ENCODE results near the gene CNR1.

CNR1 gene

GRCh38 chr6:88143421-88144157, 22.6 kb downstream of the CNR1 start:
- DNase-seq = no peak

GRCh38 chr6:88142297-88142668, 23.9 kb downstream of the CNR1 start:
- no peak for DNase-seq

- no peak for DNase-seq
These were observed 24.4 kb downstream of the CNR1 start for GRCh38 chr6:88141561-88142296.

- no peak for DNase-seq
These were observed 28.2 kb downstream of the CNR1 start for GRCh38 chr6:88137915-88138314.

GRCh38 chr6:88135578-88136114, 30.5 kb downstream of the CNR1 start:
- DNase-seq = no peak

GRCh38 chr6:88134575-88134974, 31.6 kb downstream of the CNR1 start:
- no peak for DNase-seq

- no peak for DNase-seq
These were observed 32.4 kb downstream of the CNR1 start for GRCh38 chr6:88133718-88134117.

- DNase-seq = no peak
These were observed 41.1 kb downstream of the CNR1 start for GRCh38 chr6:88124925-88125557.

GRCh38 chr6:88120635-88121034, 45.5 kb downstream of the CNR1 start:
- no peak for DNase-seq

GRCh38 chr6:88119769-88120168, 46.4 kb downstream of the CNR1 start:
- no peak for DNase-seq

- no peak for DNase-seq
These were observed 49.9 kb downstream of the CNR1 start for GRCh38 chr6:88116276-88116675.

GRCh38 chr6:88115307-88115706, 50.8 kb downstream of the CNR1 start:
- DNase-seq = no peak

GRCh38 chr6:88114838-88115237, 51.3 kb downstream of the CNR1 start:
- no peak for DNase-seq

GRCh38 chr6:88111991-88112390, 54.2 kb downstream of the CNR1 start:
- no peak for DNase-seq

- DNase-seq = no peak
These were observed 58.9 kb downstream of the CNR1 start for GRCh38 chr6:88107241-88107640.

GRCh38 chr6:88105741-88106340, 60.3 kb downstream of the CNR1 start:
- no peak for DNase-seq

All from NCI-H187 treated with DMSO at 0.1 percent for 48 hours (cell line).